PC-9 (cell line): ENCODE measurements around the gene DNAJC13. TPM values are rescaled to one million over a fixed set of nuclear protein-coding genes. Genes with fewer than 3 reads are reported as not detected.

Experiments
- BruUV-seq: library from RNA; stranded (reverse); fragments of 400-500 nt; replicated peaks from 2 replicates; lab custom pipeline; 2021; lab: Mats Ljungman, UMichigan
- CTCF ChIA-PET: fragments of 300-600 bp; sonication (Branson Sonifier 250); formaldehyde crosslinking; loops from one replicate; lab custom pipeline; 2022; ENCODE audit warnings: antibody characterized with exemption; lab: Charles Lee
- POLR2A ChIA-PET: fragments of 300-600 bp; sonication (Branson Sonifier 250); formaldehyde crosslinking; loops from one replicate; lab custom pipeline; 2022; ENCODE audit warnings: antibody characterized with exemption; ENCODE audit not compliant: unreplicated experiment; lab: Charles Lee
- DNase-seq, 2 experiments: peaks; one replicate each; pipeline versions ENCODE4 v3.0.0 to v3.0.0-alpha.2; 2015 to 2022; ENCODE audit warnings: mixed read lengths in 1 of 2
- H2AFZ ChIP-seq: fragments of 200-600 bp; sonication (generic); 2 replicates; pipeline ENCODE4 v1.8.1; 2017; ENCODE audit warnings: antibody characterized with exemption
- H3F3A ChIP-seq: fragments of 200-600 bp; sonication (generic); 2 replicates; pipeline ENCODE4 v1.8.1; 2017; ENCODE audit warnings: antibody characterized with exemption, mild to moderate bottlenecking, low read depth; ENCODE audit not compliant: insufficient read depth
- H3K27ac ChIP-seq: fragments of 200-600 bp; sonication (generic); 2 replicates; pipeline ENCODE4 v1.6.1; 2016; ENCODE audit warnings: mixed run types
- H3K27me3 ChIP-seq: fragments of 200-600 bp; sonication (generic); 2 replicates; pipeline ENCODE4 v1.6.1; 2016; ENCODE audit warnings: low read depth, mixed run types; ENCODE audit not compliant: insufficient read depth
- H3K36me3 ChIP-seq: fragments of 200-600 bp; sonication (generic); 2 replicates; pipeline ENCODE4 v1.6.1; 2016; ENCODE audit warnings: low read depth, mixed run types
- H3K4me1 ChIP-seq: fragments of 200-600 bp; sonication (generic); replicated peaks from 2 replicates; pipeline ENCODE4 v1.6.1; 2016; ENCODE audit warnings: mixed run types; ENCODE audit not compliant: insufficient read depth
- H3K4me2 ChIP-seq: fragments of 200-600 bp; sonication (generic); 2 replicates; pipeline ENCODE4 v1.6.1; 2017; ENCODE audit warnings: mixed run types
- H3K4me3 ChIP-seq: fragments of 200-600 bp; sonication (generic); 2 replicates; pipeline ENCODE4 v1.6.1; 2016; ENCODE audit warnings: mixed run types
- H3K79me2 ChIP-seq: fragments of 200-600 bp; sonication (generic); 2 replicates; pipeline ENCODE4 v1.6.1; 2017; ENCODE audit warnings: low read depth, mixed run types
- H3K9me2 ChIP-seq: fragments of 200-600 bp; sonication (generic); 2 replicates; pipeline ENCODE4 v1.8.1; 2017; ENCODE audit warnings: mild to moderate bottlenecking; ENCODE audit not compliant: insufficient read depth
- H3K9me3 ChIP-seq: fragments of 200-600 bp; sonication (generic); 2 replicates; pipeline ENCODE4 v1.8.1; 2016; ENCODE audit warnings: low read depth; ENCODE audit not compliant: insufficient read depth
- H4K20me1 ChIP-seq: fragments of 200-600 bp; sonication (generic); 2 replicates; pipeline ENCODE4 v1.8.1; 2017; ENCODE audit not compliant: insufficient read depth
- CTCF ChIP-seq: fragments of 200-600 bp; sonication (generic); conservative IDR thresholded peaks from 2 replicates; pipeline ENCODE4 v1.6.1; 2017; ENCODE audit warnings: mixed run types, antibody characterized with exemption, mild to moderate bottlenecking, moderate library complexity
- EZH2 ChIP-seq: fragments of 200-600 bp; sonication (generic); IDR thresholded peaks from 2 replicates; pipeline ENCODE4 v1.8.0; 2017; ENCODE audit warnings: antibody characterized with exemption, low read depth
- intact Hi-C: fragments of 100-400 bp; cut with micrococcal nuclease; formaldehyde crosslinking; loops from one replicate; pipeline ENCODE4 v1.10.0; 2022; ENCODE audit not compliant: unreplicated experiment
- total RNA-seq: library from RNA; stranded (reverse); gene quantifications from 2 replicates; pipeline ENCODE4 v1.2.3, GENCODE V29; 2021

DNAJC13 gene
- total RNA-seq, 1 experiment from 2014 or later: 56.6 TPM

GRCh38 chr3:132381348-132381944, 35.9 kb upstream of the DNAJC13 start:
- Histone ChIP-seq H3K9me2 (no peaks in the 10 kb centered on the region), H3F3A (no peaks in the 10 kb centered on the region), H3K4me3 (no peak overlapping the region), H3K27me3 (no peaks in the 10 kb centered on the region), H3K9me3 (no peaks in the 10 kb centered on the region), H3K27ac (no peak overlapping the region), H3K4me1 (no peaks in the 10 kb centered on the region), H4K20me1 (no peaks in the 10 kb centered on the region), H3K79me2 (no peaks in the 10 kb centered on the region), H2AFZ (no peak overlapping the region), H3K36me3 (no peaks in the 10 kb centered on the region), H3K4me2 (no peak overlapping the region)
- intact Hi-C loops: no loop called here
- POLR2A ChIA-PET: no interaction called here
- CTCF ChIA-PET: no interaction called here
- no peak for DNase-seq
- BruUV-seq: no TSS peak
- no peak for TF ChIP-seq CTCF
- TF ChIP-seq EZH2: no peak

GRCh38 chr3:132382267-132382666, 35.0 kb upstream of the DNAJC13 start:
- no peak for DNase-seq
- Histone ChIP-seq H3F3A (no peaks in the 10 kb centered on the region), H2AFZ (no peak overlapping the region), H3K9me3 (no peaks in the 10 kb centered on the region), H3K4me3 (no peak overlapping the region), H3K4me1 (no peaks in the 10 kb centered on the region), H3K4me2 (no peak overlapping the region), H4K20me1 (no peaks in the 10 kb centered on the region), H3K27ac (no peak overlapping the region), H3K79me2 (no peaks in the 10 kb centered on the region), H3K9me2 (no peaks in the 10 kb centered on the region), H3K36me3 (no peaks in the 10 kb centered on the region), H3K27me3 (no peaks in the 10 kb centered on the region)
- CTCF ChIA-PET: no interaction called here
- POLR2A ChIA-PET: no interaction called here
- TF ChIP-seq EZH2 (no peak), CTCF (no peak)
- intact Hi-C loops: no loop called here
- BruUV-seq: no TSS peak

- Histone ChIP-seq H3F3A (no peaks in the 10 kb centered on the region), H4K20me1 (no peaks in the 10 kb centered on the region), H3K9me2 (no peaks in the 10 kb centered on the region), H3K9me3 (no peaks in the 10 kb centered on the region), H3K79me2 (no peaks in the 10 kb centered on the region), H3K27me3 (no peaks in the 10 kb centered on the region), H2AFZ (no peak overlapping the region), H3K4me2 (no peak overlapping the region), H3K27ac (no peak overlapping the region), H3K4me3 (no peak overlapping the region), H3K4me1 (no peaks in the 10 kb centered on the region), H3K36me3 (no peaks in the 10 kb centered on the region)
- CTCF ChIA-PET: no interaction called here
- no TSS peak for BruUV-seq
- intact Hi-C loops: no loop called here
- no peak for DNase-seq
- TF ChIP-seq EZH2 (no peak), CTCF (no peak)
- POLR2A ChIA-PET: no interaction called here
Measured at GRCh38 chr3:132382688-132383194, 34.6 kb upstream of the DNAJC13 start.
